Loucy (cell line): ENCODE data around the gene ZNF750.

ENCODE experiments used
- EZH2phosphoT487 ChIP-seq: fragments of 200-600 bp; IDR thresholded peaks from 2 replicates; pipeline ENCODE4 v1.6.1; 2018; ENCODE audit warnings: antibody characterized with exemption, mild to moderate bottlenecking, moderate library complexity, borderline replicate concordance
- TF ChIP-seq, protein P1 (sequence below): fragments of 200-600 bp; sonication (generic); conservative IDR thresholded peaks from 2 replicates; pipeline ENCODE4 v1.5.1; 2014; ENCODE audit warnings: mild to moderate bottlenecking, antibody characterized with exemption, low read length

DNA sequence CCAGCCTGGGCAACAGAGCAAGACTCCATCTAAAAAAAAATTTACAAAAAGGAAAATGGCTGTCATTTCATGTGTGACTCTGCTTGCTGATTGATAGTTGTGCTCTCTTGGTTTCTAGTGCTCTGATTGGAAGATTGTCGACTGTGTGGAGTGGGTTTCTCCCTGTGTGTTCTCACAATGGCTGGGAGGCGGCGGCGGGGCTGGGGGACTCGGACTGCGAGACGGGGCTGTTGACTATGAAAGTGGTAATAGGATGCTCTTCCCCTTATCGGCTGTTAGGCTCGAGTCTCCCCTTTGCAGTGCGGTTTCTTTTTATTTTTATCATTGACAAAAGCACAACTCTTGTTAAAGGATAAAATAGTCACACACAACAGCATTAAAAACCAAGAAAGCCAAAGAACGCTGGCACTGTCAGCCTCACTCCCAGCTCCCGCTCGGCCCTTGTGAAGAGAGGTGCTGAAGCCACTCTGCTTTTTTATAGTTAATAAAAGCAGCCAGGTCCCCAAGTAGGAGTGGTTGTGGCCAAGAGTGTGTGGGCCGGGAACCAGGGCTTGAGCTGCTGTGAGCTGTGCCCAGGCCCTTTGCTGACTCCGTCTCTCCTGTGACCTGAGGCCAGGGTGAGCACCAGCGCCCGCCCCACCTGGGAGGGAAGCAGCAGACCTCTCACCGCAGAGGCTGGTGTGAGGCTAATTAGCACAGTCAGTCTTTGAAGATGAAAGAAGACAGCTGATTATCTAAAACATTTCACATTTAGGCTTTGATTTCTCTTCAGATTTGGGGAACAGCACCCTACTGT lies 51.4 kb downstream of the ZNF750 start:
- TF ChIP-seq, protein P1, sequence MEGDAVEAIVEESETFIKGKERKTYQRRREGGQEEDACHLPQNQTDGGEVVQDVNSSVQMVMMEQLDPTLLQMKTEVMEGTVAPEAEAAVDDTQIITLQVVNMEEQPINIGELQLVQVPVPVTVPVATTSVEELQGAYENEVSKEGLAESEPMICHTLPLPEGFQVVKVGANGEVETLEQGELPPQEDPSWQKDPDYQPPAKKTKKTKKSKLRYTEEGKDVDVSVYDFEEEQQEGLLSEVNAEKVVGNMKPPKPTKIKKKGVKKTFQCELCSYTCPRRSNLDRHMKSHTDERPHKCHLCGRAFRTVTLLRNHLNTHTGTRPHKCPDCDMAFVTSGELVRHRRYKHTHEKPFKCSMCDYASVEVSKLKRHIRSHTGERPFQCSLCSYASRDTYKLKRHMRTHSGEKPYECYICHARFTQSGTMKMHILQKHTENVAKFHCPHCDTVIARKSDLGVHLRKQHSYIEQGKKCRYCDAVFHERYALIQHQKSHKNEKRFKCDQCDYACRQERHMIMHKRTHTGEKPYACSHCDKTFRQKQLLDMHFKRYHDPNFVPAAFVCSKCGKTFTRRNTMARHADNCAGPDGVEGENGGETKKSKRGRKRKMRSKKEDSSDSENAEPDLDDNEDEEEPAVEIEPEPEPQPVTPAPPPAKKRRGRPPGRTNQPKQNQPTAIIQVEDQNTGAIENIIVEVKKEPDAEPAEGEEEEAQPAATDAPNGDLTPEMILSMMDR = no peak
- TF ChIP-seq EZH2phosphoT487 = no peak
